Loucy (cell line): ENCODE data around the gene LCE3C.

ENCODE experiments used
- CTCF ChIP-seq: fragments of 200-600 bp; sonication (generic); conservative IDR thresholded peaks from 2 replicates; pipeline ENCODE4 v1.5.1; 2014; ENCODE audit warnings: mild to moderate bottlenecking, antibody characterized with exemption, low read length
- EZH2phosphoT487 ChIP-seq: fragments of 200-600 bp; IDR thresholded peaks from 2 replicates; pipeline ENCODE4 v1.6.1; 2018; ENCODE audit warnings: antibody characterized with exemption, mild to moderate bottlenecking, moderate library complexity, borderline replicate concordance

GRCh38 chr1:152640351-152640750 is 40.3 kb downstream of the LCE3C start:
- TF ChIP-seq CTCF (no peak), EZH2phosphoT487 (no peak)
